Stimulated activated CD8-positive, alpha-beta memory T cell treated with anti-CD3 and anti-CD28 coated beads, Interleukin-15, amount 100 ng/mL, for 48 hours (primary cell): ENCODE data around the gene PARD3B.

ENCODE experiments used
- DNase-seq, 2 donors: peaks; one replicate each; pipeline ENCODE4 v3.0.0-alpha.2; 2020; ENCODE audit warnings: low read depth in 2 of 2

The PARD3B gene

GRCh38 chr2:204890680-204891079 lies 345.4 kb downstream of the PARD3B start:
- DNase-seq, result no peak

GRCh38 chr2:204891739-204892138 lies 346.5 kb downstream of the PARD3B start:
- DNase-seq, result no peak

- DNase-seq, result no peak
These were observed 347.4 kb downstream of the PARD3B start for GRCh38 chr2:204892506-204893255.

GRCh38 chr2:204896146-204896545 lies 350.9 kb downstream of the PARD3B start:
- no peak for DNase-seq

GRCh38 chr2:204897561-204897960 lies 352.3 kb downstream of the PARD3B start:
- DNase-seq, result no peak

GRCh38 chr2:204898928-204899640 lies 353.8 kb downstream of the PARD3B start:
- DNase-seq, result no peak

- DNase-seq, result no peak
These were observed 354.7 kb downstream of the PARD3B start for GRCh38 chr2:204899983-204900382.

- no peak for DNase-seq
These were observed 355.2 kb downstream of the PARD3B start for GRCh38 chr2:204900487-204900886.

GRCh38 chr2:204900910-204901309 lies 355.6 kb downstream of the PARD3B start:
- no peak for DNase-seq

- no peak for DNase-seq
These were observed 356.3 kb downstream of the PARD3B start for GRCh38 chr2:204901591-204901990.

GRCh38 chr2:204909791-204910190 lies 364.5 kb downstream of the PARD3B start:
- DNase-seq, result no peak

- no peak for DNase-seq
These were observed 368.0 kb downstream of the PARD3B start for GRCh38 chr2:204913312-204913711.

GRCh38 chr2:204913854-204914464 lies 368.7 kb downstream of the PARD3B start:
- DNase-seq, result no peak

GRCh38 chr2:204914708-204915107 lies 369.4 kb downstream of the PARD3B start:
- DNase-seq, result no peak

GRCh38 chr2:204917089-204917701 lies 371.9 kb downstream of the PARD3B start:
- no peak for DNase-seq

- no peak for DNase-seq
These were observed 375.5 kb downstream of the PARD3B start for GRCh38 chr2:204920776-204921175.

GRCh38 chr2:204923957-204924356 lies 378.7 kb downstream of the PARD3B start:
- DNase-seq, result no peak

- no peak for DNase-seq
These were observed 386.3 kb downstream of the PARD3B start for GRCh38 chr2:204931562-204931961.

- no peak for DNase-seq
These were observed 388.6 kb downstream of the PARD3B start for GRCh38 chr2:204933735-204934374.

GRCh38 chr2:204944927-204945326 lies 399.7 kb downstream of the PARD3B start:
- no peak for DNase-seq

- no peak for DNase-seq
These were observed 400.1 kb downstream of the PARD3B start for GRCh38 chr2:204945376-204945775.

- DNase-seq, result no peak
These were observed 401.6 kb downstream of the PARD3B start for GRCh38 chr2:204946892-204947291.
